HEK293T (cell line): ENCODE data around the gene BCHE.

Experiments
- ARNT ChIP-seq: fragments of 450-650 bp; IDR thresholded peaks from 2 replicates; pipeline ENCODE4 v1.6.1; 2017; ENCODE audit warnings: mild to moderate bottlenecking
- ELF4 ChIP-seq: fragments of 450-650 bp; IDR thresholded peaks from 2 replicates; pipeline ENCODE4 v1.6.1; 2017; ENCODE audit warnings: antibody characterized with exemption
- FOXM1 ChIP-seq: fragments of 450-650 bp; IDR thresholded peaks from 2 replicates; pipeline ENCODE4 v1.6.1; 2017; ENCODE audit warnings: mild to moderate bottlenecking, borderline replicate concordance
- NFRKB ChIP-seq: fragments of 450-650 bp; IDR thresholded peaks from 2 replicates; pipeline ENCODE4 v1.6.1; 2016; ENCODE audit warnings: mild to moderate bottlenecking, moderate library complexity

DNA sequence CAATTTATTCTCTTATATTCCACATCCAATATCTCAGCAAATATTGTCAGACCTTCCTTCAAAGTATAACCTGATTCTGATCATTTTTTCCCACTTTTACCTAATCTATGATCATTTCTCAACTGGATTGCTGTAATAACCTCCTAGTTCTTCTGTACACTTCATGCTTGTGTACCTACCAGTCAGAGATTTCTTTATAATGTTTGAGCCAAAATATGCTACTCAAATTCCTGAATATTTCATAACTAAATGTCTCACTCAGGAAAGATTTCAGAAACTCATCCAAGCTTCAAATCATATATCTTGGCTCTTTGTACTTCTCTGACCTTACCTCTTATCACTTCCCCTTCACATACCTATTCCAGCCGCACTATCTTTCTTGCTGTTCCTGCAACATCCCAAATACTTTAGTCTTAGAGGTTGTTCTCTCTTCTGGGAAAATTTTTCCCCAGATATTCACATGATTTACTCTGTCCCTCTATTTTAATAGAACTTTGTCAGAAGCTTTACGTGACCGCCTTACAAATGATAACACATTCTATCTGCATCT is 20.0 kb downstream of the BCHE start:
- no peak for TF ChIP-seq ARNT
- no peak for TF ChIP-seq NFRKB
- no peak for TF ChIP-seq FOXM1
- no peak for TF ChIP-seq ELF4
